LNCAP (cell line): ENCODE results near the gene KDELR3.

Source experiments
- TF ChIP-seq, protein P1 (sequence below): fragments of 450-650 bp; IDR thresholded peaks from 2 replicates; pipeline ENCODE4 v1.5.1; 2017; ENCODE audit warnings: mild to moderate bottlenecking

KDELR3 gene

DNA sequence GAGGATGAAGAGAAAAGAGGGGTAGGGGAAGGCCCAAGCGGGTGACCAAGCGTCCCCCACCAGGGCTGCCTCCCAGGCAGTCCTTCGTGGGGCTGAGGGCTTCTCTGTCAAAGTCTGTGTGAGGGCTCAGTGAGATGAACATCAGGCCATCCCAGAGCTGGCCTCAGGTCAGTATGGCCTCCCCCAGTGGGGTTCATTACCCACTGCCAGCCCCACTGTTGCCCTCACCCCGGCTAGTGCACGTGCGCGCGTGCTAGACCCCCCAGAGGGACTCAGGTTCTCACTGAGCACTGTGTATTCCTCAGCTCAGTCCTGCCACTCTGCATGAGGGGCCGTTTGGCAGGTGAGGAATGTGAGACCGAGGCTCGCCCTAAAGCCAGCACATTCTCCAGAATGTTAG is 3.3 kb downstream of the KDELR3 start:
- TF ChIP-seq, protein P1, sequence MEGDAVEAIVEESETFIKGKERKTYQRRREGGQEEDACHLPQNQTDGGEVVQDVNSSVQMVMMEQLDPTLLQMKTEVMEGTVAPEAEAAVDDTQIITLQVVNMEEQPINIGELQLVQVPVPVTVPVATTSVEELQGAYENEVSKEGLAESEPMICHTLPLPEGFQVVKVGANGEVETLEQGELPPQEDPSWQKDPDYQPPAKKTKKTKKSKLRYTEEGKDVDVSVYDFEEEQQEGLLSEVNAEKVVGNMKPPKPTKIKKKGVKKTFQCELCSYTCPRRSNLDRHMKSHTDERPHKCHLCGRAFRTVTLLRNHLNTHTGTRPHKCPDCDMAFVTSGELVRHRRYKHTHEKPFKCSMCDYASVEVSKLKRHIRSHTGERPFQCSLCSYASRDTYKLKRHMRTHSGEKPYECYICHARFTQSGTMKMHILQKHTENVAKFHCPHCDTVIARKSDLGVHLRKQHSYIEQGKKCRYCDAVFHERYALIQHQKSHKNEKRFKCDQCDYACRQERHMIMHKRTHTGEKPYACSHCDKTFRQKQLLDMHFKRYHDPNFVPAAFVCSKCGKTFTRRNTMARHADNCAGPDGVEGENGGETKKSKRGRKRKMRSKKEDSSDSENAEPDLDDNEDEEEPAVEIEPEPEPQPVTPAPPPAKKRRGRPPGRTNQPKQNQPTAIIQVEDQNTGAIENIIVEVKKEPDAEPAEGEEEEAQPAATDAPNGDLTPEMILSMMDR: no peak

DNA sequence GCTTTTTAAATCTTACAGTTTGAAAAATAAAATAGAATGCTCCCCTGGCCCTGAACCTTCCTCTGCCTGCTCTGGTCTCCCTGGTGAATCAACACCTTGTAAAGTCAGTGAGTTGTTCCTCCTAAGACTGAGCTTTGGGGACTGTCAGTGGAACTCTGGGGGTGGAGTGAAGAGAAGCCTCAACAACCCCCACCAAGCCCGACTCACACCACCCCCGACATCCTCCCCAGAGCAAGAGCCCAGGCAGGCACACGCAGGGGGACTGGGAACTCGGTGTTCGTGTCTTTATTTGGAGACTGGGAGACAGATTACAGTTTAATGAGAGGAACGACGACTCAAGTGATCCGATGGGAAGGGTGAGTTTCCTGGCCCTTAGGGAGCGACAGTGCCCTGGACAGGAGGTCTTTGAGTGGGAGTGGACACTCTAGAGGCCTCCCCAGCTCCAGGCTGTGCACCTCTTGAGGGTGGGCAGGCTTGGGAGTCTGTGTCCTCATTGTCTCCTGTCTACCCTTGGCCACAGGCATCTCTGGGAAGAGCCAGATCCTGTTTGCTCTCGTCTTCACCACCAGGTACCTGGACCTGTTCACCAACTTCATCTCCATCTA is 6.2 kb downstream of the KDELR3 start:
- TF ChIP-seq, protein P1: no peak

DNA sequence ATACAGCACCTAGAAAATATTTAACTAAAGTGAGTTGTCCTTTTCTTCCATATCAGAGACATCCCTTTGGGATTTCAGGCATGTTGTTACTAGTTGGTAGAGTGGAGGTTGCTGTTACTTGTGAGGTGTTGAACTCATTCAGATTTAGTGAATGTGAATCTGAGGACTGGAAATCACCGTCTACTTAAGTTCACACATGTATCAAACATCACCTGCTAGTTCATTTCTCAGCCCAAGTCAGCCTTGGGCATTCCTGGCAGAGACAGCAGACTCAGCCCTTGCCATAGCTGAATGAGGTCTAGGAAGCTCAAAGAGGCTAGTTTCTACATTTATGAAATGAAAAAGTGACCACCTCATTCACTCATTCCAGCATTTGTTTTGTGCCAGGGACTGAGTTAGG is 9.7 kb downstream of the KDELR3 start:
- TF ChIP-seq, protein P1: no peak

DNA sequence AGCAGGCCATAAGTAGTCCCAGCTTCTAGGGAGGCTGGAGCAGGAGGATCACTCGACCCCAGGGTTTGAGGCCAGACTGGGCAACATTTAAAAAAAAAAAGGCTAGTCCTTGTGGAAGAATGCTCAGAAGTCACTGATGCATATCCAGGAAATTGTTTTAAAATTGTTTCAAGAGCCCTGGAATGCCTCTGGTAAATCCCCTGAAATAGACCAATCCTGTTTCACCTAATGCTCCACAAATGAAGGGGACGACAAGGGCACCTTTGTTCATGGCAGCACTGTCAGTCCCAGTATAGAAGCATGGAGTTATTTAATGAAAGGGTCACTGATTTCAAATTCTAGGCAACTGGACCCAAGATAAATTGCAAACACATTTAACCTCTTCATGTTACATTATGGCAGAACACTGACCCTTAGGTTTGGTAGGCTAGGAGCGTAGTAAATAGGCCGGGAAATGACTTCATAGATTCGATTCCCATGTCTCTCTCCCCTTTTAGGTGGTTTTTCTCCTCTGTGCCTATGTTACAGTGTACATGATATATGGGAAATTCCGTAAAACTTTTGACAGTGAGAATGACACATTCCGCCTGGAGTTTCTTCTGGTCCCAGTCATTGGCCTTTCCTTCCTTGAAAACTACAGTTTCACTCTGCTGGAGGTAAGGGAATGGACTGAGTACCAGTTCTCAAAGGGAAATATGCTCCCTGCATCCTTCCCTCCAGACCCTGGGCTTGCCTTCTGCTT is 11.4 kb downstream of the KDELR3 start:
- TF ChIP-seq, protein P1: no peak

DNA sequence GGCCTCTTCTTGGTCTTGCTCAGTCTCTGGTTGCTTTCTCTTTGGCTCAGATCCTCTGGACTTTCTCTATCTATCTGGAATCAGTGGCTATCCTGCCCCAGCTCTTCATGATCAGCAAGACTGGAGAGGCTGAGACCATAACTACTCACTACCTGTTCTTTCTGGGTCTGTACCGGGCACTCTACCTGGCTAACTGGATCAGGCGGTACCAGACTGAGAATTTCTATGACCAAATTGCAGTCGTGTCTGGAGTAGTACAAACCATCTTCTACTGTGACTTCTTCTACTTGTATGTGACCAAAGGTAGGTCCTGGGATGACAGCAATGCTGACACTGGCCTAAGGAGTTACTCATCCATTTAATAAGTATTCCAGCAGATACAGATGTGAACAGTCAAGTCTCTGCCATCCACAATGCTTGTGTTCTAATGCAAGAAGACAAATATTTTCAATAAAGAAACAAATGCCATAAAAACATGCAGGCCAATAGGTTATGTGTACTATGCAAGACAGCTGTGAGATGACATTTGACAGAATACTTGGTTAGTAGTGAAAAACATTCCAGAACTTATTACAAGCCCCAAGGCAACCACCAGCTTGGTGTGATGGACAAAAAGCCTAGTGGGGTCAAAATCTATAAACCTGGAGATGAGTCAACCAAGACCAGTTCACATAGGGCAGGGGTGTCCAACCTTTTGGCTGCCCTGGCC is 13.4 kb downstream of the KDELR3 start:
- TF ChIP-seq, protein P1: no peak

DNA sequence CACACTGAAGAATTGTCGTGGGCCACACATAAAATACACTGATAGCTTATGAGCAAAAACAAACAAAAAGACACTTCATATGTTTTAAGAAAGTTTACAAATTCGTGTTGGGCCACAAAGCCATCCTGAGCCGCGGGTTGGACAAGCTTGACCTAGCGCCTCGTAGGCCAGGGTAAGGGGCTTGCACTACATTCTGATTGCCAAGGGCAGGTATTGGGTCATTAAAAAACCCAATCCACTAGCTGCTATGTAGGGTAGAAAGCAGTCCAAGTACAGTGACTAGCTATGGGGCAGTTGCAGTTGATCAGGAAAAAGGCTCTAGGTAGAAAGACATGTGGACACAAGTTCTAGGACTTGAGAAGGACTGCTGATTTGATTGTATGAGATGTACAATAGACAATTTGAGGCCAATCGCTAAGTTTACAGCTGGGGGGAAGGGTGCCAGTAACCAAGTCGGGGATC is 14.0 kb downstream of the KDELR3 start:
- TF ChIP-seq, protein P1: no peak

DNA sequence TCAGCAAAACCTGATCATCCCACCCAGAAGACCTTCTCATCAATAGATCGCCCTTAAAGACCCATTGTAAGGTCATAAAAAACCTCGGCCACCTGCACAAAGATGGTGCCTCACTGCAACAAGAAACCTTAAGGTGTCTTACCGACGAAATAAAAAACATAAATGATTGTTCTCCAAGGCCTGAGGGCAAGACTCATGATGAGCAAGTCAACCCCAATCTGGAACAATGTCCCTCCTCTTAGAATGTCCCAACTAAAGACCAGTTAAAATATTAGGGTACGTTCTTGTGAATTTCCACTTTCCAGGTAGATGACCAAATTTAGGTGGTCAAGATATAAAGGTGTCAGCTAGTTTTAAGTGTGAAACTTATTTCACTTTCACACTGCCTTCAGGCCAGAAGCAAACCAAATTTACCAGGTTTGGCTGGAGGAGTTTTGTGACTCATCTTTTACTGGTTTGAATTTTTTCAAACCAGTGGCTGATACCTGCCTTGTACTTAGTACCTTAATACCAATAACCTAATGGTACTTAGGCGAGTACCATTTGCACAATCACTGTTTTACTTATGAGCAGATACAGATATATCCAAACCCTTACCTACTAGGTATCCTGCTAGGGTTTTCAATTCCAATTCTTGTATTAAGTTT is 14.9 kb downstream of the KDELR3 start:
- TF ChIP-seq, protein P1: no peak
